Activated CD4-positive, CD25-positive, alpha-beta regulatory T cell (primary cell): ENCODE results near the gene DLG2.

Experiments
- DNase-seq, 4 experiments: peaks; one replicate each; lab custom pipeline; 2025; lab: John Stamatoyannopoulos, UW

DLG2 gene

DNA sequence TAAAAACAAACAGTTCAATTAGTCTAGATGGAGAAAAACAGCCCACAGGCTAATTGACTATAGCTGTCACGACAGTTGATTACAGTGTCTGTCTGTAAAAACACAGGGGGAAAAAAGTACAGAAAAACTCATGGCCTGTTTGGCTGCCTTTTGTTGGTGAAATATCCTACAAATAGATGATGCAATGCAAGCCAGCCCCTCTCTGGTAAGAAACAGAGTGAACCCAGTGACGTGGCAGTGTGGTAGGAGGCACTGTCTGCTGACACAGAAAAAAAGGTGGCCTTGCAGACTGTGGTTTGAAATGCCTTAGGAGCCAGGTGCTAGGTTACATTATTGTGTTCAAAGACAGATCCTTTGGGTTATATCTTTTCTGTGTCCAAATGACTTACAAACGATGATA, 1909.6 kb downstream of the DLG2 start:
- no peak for DNase-seq

DNA sequence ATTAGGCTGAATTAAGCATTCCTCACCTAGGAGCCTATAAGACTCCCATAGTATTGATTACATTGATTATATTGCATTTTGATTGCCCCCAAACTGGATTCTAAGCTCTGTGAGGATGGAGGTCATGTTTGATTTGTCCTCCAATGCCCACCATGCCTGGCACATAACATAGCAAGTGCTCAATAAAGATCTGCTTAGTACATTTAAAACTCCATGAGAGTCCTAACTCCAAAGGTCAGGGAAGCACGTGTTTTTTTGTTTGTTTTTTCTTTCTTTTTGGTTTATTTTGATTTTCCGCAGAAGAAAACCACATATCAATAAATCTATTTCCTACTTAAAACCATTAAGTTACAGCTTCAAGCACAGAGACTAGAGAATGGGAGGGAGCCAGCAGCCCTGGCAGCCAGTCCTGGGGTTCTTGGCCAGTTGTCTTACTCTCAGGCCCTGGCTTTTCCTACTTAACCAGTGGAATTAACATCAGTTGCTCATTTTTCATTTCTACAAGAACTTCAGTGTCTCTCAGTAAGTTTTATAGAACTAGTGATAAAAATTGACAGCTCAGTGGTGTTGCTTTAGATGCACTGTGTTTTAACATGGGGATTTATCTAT, 1911.1 kb downstream of the DLG2 start:
- DNase-seq = no peak

DNA sequence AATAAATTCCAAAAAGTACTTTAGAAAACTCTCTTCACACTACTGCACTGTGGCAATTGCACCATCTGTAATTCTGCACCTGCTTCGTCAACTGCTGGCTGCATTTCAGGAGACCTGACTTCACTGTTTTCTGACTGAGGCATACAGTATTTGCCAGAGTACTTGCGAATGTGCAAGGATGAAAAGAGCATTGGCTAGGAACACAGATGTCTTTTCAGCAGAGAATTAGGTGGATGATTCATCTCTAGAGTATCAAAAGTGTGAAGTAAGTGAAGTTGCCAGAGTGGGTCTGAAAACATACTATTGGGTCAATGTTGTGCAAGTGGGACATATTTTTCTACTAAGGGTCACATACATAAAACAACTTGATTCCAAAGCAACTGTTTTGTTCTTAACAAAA, 1913.4 kb downstream of the DLG2 start:
- no peak for DNase-seq

DNA sequence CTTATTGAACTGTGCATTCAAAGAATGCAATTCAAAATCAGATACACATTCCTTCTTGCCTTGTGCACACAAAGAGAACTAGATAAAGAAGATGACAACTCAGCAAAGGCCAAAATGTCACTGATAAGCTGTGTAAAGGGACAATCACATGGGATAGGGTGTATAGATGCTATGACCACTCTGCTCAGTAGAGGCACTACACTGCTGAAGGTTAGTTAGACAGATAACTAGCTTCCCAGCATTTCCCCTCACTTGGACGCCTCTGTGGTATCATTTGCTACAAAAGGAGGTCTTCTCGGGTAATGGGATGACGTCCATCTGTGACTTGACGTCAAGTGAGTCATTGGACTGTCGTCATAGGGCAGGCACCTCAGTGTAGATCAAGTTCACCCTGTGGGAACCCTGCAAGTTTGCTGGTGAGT, 1916.0 kb downstream of the DLG2 start:
- no peak for DNase-seq

DNA sequence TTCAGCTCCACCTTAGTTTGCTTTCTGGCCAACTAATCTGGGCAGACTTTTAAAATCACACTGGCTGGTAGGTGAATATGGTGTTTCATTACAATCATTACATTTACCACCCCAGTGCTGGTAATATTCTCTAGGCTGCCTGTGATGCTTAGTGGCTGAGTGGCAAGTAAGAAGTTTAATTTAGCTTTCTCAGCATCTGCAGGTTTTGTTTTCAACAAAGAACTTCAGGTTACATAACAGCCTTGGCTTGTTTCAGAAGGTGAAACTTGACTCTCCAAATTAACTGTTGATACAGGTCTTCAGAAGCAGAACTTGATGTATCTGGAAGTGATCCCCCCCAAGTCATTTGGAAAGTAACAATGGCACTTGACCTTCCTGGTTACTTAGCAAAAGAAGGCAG, 1917.7 kb downstream of the DLG2 start:
- no peak for DNase-seq

DNA sequence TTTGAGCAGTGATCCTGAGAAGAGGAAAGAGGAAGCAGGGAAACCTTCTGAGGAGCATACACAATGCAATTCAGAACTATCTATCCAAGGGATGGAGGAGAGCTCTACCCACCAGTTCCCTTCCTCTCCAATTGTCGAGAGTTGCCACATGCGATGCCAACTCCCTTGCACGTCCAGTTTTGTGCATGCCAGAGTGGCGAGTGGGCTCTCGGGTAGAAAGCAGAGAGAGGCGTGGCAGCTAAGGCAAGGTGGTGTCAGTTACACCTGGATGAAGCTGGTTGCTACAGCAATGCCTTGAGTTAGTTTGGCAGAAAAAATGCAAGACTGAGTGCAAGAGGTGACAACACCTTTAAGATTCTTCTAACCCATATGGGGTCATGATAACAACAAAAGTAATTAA, 1920.6 kb downstream of the DLG2 start:
- no peak for DNase-seq

DNA sequence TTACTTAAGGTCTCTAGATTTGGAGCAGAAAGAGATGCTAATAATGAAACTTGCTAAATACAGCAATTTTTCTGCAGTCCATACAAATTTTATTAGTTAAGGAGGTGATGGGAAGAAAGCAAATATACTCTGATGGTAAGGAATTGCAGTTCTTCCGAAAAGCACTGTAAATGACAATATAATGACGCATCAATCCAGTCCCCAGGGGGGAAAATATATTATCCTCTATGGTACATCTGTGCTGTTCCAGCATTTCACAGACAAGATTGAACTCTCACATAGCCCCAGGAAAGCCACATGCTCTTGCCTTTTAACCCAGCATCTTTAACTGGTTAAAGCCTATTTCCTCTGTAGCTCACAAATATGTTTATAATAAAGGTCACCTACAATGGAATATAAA, 1924.3 kb downstream of the DLG2 start:
- no peak for DNase-seq

DNA sequence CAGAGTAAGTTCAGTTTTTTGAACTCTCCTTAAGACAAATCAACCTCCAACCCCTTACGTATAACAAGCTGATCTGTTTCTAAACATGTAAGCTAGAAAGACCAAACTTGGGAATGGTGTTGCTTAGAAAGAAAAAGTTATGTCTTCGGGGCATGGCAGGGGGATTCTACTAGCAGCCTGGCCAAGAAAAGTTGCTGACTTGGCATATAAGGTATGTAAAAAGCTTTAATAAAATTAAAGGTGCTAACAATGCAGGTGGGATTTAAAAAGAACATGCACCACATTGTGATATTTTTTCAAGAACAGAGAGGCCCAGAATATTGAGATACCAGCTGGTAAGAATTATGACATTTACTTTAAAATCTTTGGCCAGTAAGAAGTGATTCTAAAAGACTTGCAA, 1929.6 kb downstream of the DLG2 start:
- no peak for DNase-seq

DNA sequence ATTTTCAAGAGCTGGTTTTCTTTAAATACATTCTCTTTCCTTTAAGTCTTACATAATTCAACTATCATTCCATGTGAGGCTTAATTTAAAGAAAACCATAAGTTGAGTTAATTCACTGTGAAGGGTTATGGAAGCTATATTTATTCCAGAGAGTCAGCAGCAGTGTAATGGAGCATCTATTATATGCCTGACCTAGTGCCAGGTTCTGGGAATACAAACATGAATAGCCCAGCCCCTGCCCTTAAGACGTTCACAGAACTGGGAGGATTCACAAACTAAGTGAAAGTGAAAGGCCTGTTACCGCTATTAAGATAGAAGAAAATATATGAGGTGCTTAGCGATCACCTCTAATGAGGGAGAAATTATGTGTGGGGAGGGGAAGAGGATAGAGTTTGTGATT, 1932.1 kb downstream of the DLG2 start:
- DNase-seq = no peak

DNA sequence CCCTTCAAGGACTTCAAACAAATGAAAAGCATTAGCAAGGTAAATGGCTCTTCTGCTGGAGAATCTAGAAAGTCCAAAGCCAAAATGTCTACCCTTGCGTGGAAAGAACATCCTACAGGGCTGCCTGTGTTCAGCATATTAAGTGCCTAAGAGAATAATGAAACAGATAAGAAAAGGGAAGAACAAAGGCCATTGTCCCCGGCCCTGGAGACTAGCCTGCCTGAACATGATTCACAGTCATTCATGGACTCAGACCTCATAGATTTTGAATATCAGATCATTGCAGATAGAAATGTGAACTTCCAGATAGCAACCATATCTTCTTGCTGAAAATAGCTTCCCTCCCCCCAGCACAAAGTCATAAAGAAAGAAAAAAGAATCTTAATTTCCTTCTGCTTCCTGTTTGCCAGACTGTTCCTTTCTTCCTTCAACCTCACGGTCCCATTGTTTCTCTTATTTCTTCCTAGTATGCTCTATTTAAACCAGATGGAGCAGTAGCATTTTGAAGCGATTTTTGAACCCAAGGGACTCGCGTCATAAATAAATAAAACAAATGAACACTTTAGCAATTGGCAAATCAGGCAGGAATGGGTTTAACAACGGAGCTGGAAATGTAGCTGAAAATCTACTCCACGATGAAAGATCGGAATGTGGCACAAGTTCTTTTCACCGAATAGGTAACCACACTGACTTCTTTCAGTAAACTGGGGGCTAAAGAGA, 1932.8 kb downstream of the DLG2 start:
- no peak for DNase-seq

DNA sequence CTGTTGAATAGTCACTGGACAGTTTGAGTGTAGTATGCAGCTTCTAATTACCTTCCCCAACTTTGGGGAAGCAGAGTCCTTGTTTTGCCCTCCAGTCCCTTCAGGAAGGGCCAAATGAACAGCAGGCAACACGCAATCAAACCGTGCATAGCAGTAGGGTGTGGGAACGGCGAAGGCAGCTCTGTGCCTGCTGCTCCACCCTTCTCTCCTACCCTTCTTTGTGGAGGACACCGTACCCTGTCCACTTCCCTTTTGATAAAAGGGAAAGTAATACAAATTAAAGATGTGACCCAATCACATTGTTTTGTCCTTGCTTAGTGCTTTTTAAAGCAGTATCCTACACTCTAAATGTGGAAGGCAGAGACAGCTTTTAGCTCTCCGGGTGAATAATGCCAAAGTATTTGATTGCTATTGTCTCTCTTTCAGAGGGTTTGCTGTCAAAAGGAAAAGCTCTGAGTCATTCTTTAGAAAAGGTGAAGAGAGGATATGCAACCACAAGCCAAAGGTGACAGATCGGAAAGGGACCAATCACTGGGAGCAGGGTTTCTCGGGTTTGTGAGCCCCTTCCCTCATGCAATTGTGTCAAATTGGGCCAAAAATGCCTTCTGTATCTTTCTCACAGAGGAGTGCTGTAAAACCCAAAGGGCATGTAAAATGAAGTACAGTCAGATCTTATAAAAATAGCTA, 1933.7 kb downstream of the DLG2 start:
- no peak for DNase-seq

DNA sequence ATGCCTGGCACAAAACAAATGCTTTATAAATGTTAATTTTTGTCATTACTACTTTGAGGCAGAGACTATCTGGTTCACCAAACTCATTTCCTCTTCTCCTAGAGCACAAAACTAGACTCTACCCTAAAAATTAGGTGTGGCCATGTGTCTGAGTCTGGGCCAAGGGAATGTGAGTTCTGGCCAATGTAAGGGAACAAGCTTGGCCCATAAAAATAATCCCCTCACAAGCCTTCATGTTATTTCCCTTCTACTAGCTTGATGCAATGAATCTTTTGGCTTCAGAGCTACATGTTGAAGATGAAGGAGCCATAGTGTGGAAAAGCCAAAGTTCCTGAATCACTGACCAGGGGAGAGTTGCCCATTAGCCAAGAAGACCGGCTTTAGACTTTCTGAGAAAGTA, 1934.5 kb downstream of the DLG2 start:
- no peak for DNase-seq

DNA sequence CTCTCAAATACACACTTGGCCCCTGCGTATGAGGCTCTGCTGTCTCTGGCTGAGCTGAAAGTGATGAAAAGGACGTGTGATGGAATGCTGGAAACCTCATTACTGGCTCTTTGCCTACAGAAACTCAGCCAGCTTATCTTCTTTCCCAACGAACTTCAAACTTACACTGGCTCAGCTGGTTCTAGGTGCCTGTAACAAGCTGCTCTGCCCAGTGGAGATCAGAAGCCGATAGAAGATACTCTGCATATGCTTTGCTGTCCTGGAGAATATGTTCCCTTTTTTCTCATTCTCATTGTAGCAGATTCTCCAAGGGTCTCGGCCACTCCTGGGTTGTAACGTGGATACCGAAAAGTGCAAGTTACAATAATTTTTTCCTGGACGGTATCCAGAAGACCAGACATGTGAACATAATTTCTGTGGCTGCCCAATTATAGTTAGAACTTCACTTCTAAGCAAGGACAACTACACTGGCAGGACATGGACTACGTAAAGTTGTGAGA, 1935.6 kb downstream of the DLG2 start:
- DNase-seq = no peak

DNA sequence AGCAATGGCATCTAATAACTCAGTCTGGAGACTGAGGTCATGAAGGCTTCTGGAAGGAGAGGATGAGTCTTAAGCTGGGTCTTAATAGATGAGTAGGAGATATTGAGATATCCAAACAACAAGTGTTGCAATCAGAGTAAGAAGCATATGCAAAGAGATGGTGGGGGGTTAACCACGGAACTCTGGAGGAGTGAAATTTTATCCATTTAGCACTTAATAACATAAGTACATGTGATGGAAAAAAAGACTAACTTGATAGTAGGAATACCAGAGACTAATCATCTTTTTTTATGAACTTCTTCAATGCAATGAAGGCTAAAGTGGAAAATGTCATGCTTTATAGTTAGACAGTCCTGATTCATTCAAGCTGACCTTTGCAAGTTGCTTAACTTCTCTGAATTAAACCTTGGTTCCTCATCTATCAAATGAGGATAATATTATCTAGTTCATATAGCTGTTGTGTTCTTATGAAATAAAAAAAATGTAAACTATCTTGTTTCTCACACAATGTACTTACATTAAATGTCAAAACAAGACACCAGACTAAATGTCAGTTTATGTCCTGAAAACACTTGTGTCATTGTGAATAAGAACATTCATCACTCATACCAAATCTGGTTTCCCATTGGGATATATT, 1937.9 kb downstream of the DLG2 start:
- no peak for DNase-seq

DNA sequence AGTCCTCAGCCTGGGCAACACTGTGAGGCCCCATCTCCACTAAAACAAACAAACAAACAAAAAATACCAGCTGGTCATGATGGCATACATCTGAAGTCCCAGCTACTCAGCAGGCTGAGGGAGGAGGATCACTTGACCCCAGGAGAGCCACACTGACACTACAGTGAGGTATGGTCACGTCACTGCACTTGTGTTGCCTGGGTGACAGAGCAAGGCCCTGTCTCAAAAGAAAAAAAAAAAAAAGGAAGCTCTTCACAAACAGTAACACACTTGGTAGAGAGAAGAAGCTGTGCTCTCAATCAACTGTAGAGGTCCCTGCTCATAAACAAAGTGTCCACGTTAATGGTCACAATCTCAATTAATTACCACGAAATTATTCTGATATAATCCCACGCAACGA, 1939.4 kb downstream of the DLG2 start:
- no peak for DNase-seq

DNA sequence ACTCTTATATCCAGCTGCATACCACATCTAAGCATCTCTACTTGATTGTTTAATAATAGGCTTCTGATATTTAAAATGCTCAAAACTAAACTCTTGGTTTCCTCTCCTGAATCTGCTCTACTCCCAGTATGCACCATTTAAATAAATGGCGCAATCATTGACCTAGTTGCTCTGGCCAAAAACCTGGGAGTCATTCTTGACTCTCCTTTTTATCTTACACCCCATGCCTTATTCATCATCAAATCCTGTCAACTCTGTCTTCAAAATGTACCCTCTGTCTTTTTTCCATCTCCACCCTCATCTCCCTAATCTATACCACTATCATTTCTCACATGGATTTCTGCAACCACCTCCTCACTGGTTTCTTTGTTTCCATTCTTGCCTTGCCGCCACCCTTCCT, 1941.4 kb downstream of the DLG2 start:
- DNase-seq = no peak

DNA sequence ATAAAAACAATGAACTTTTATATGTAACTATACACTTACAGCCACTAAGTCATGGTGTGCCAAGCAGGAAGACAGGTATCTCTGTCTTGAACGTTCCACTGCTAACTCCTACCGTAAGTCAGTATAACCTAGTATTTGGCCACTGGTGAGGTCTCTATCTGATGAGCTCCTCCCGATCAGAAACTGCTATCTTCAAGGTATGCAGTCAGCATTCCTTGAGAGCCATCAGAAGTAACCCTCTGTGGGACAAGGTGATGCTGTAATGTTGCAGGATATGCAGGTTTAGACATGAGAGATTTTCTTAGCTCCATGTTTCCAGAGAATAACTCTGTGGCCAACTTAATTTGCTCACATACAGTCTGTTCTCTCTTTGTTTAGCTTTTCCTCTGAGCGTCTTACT, 1943.1 kb downstream of the DLG2 start:
- DNase-seq = no peak

DNA sequence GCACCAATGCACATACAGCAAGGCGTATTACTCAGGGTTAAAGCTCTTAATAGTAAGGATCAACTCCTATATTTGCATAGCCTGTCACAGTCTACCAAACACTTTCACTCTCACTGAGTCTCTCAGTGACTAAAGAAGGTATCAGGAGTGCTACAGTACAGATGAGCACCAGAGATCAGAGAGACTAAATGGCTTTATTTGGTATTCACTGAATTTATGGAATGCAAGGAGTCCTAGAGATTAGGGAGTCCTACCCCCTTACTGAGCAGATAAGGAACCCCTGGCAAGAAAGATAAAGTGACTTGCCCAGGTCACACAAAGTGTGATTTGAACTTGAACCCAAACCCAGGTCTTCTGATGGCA, 1944.6 kb downstream of the DLG2 start:
- DNase-seq = no peak

DNA sequence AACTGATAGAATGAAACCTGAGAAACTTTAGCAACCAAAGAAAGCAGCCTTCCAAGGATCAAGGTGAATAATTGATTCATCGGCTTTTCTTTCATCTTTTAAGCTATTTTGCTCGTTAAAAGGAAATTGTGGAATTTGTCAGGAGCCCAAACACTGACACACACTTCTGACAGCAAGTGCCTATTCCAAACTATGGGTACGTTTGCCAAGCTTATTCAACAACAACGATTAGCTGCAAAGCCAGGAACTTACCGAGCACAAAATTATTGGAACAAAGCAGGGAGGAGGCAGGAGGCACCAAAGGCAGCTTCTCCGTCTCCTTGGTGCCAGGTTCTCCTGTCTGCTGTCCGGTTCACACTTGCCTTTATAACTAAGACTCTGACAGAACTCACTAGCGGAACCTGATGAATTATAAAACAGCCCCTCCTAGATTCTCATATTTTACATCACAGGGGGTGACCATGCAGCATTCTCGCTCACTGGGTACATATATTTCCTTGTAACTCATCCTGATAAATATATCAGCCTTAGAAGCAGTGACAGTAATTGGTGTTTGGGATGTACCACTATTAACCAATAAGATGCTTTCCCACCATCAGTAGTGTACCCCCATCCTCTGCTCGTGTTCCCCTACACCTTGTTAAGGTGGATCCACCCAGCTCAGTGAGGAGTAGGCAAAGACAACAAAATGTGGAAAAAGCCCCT, 1945.1 kb downstream of the DLG2 start:
- no peak for DNase-seq

DNA sequence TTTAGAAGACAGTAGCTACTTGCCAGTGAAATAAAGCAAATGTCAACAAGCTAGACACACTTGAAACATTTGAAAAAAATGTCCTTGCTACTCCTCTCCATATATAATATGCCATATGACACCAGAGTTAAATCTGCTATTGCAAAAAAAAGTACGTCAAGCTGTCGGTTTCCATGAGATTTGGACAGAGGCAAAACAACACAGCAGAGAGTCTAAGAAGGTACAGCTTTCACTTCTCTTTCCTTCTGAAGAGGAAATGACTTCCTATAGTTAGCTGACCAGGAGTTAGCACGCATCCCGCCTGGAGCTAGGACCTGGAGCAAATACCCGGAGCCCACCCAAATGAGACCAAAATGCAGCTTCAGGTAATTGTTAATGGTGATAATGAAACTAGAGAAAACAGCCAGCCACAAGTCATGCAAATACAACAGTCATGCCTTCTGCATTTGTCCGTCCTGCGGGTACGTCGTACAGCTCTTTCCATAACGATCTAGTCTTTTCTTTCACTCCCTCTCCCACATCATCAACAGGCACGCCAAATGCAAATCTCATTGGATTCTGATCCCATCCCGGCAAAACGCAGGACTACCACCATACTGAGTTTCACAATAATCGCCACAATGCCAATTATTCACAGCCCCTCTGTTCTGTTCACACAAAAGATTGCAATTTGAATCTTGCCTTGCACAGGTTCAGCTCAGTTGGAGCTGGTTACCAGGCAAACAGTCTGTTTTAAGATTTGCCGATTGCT, 1945.9 kb downstream of the DLG2 start:
- no peak for DNase-seq

DNA sequence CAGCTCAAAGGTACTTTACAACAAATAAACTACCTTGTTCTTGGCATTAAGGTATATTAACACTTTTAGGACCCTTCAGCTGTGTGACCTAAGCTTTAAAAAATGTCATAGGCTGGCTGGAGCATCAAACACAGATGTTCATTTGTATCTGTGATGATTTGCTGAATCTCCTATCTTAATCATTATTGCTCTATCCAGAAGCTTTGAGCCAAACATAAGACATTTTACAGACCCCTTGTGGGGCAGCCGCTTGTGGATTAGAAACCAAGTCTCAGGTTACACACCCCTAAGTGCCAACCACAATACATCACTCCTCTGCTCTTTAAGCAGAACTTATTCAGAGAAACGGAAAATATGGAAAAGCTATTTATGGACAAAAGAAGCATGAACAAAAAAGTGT, 1946.8 kb downstream of the DLG2 start:
- no peak for DNase-seq
